Endothelial cell of hepatic sinusoid (primary cell): Measurements from ENCODE around the gene STAT5B.
"Not testable (repeated sequence)": the region's sequence is repeated elsewhere in the genome, so short reads cannot be mapped to it uniquely, and the experiment has no call there.

Experiments
- in situ Hi-C: cut with HindIII; loops from 2 replicates; pipeline ENCODE4 v1.10.0; 2017; ENCODE audit warnings: low sequenced_read_pairs

The STAT5B gene

DNA sequence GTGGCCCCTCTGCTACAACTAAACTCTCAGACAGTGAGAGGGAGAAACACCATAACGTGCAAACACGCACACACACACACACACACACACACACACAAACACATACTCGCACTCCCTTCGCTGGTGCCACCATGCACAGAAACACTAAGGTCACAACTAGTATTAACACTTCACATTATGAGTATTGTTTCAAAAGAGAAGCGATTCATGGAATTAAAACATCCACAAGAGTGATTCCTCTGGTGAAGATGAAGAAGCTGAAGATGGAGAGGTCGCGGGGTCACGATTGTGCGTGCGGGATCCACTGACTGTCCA, 74.8 kb downstream of the STAT5B start:
- in situ Hi-C loops: loop anchor here (10.0 kb wide), 1 partner anchor 313 kb away; no protein-coding TSS in a partner anchor

DNA sequence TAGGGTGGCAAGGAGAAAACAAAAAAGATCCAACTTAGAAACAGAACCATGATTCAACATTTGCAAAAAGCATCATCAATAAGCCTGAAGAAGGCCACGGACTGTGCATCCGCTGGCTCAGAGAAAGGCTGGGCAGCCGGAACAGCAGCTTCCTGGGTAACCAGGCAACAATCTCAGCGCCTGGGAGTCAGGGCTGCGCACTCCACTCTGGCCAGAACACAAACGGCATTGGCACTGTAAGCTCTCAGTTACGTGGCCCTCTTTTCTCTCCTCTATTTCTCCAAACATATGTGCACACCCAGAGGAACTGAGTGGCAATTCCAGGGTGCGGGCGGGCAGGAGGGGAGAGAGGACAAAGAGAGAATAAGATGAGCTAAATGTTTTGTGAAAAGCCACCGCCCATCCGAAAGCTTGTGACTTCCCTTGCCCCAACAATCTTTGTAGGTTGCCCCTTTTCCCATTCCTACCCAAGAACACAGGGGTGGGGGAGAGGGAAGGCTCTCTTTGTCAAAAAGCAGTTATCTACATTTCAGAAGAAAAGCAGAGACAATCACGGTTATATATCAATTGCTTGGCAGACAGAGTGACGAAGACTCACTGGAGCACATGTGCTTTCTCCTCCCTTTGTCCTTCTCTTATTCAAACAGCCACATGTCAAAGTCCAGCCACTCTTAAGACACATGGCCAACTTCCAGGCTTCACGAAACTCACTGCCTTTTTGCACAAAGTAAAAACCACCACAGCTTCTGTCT, 75.3 kb downstream of the STAT5B start:
- in situ Hi-C loops: loop anchor here (10.0 kb wide), 1 partner anchor 314 kb away; no protein-coding TSS in a partner anchor

DNA sequence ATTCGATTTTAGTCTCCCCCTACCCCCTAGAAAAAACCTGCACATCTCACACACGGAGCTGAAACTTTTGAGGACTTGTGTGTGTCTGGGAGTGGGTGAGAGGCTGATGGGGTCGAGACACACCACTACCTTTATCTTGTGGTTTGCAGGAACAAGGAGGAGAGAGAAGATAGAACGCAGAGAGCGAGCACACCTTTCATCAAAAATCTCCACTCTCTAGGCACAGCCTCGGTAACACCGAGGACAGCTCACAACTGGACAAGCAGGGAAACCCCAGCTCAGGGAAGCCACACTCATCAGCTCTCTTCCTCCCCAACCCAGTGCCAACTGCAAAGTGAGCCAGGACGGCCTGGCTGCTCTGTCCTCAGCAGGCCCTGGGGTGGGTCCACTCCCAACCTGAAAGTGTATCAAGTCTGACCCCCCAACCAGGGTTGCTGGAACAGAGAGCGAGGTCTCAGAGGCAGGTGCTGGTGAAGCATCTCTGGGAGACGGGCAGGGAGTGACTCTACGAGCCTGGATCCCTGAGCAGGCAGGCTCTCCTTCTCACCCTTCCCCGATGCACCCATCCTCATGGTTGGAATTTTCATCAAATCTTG, 76.7 kb downstream of the STAT5B start:
- in situ Hi-C loops: loop anchor here (10.0 kb wide), 1 partner anchor 315 kb away; no protein-coding TSS in a partner anchor

DNA sequence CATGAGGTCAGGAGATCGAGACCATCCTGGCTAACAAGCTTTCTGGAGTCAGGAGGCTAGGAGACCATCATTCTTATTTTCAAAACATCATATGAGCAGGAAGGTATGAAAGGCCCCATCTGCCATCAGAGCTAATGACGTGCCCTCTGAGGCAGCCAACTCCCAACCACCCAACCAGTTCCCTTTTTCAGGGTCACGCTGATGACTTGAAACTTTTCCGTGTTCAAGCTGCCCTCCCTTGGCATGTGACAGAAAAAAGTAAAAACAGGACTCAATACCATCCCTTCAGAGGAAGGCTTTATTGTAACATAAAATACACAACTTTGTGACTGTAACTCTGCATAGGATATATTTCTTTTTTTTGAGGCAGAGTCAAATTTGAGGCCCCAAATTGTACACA, 77.3 kb downstream of the STAT5B start:
- in situ Hi-C loops: no loop called here

DNA sequence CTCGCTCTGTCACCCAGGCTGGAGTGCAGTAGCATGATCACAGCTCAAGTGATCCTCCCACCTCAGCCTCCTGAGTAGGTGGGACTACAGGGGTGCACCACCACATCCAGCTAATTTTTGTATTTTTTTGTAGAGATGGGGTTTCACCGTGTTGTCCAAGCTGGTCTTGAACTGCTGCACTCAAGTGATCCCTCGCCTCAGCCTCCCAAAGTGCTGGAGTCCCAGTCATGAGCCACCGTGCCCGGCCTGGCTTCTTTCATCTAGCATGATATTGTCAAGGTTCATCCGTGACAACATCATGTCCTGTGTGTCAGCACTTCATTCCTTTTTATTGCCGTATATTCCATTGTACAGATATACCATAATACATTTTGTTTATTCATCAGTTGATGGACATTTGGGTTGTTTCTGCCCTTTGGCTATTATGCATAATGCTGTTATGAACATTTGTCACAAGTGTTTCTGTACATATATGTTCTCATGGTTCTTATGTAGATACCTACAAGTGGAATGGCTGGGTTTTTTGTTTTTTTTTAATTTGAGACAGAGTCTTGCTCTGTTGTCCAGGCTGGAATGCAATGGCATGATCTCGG, 78.5 kb downstream of the STAT5B start:
- in situ Hi-C loops: no loop called here

DNA sequence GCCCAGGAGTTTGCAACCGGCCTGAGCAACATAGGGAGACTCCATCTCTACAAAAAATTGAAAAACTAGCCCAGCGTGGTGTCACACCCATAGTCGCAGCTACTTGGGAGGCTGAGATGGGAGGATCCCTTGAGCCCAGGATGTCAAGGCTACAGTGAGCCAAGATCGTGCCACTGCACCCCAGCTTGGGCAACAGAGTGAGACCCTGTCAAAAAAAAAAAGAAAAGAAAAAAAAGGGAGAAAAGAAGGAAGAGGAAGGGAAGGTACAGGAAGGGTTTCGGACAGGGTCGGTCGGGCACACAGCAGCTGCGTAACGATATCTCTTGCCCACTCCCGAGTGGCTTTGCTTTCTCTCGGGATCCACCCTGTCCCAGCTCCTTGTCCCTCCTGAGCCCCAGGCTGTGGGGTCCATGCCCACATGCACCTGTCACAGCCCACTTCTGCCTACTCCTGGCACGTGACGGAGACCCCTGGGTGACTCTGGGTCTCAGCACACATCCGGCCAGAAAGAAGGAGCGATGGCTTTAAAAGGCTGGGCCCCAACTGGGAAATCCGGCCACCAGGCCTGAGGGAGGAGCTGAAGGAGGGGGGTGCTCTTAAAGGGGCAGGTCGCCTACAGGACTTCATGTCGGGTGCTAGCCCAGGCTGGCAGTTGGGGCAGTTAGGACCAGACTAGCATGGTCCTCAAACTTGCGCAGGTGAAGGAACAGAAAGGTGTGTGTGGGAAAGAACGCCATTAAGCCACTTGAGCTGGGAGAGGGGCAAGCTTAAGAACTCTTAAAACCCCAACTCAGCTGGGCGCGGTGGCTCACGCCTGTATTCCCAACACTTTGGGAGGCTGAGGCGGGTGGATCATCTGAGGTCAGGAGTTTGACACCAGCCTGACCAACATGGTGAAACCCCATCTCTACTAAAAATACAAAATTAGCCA, 82.0 kb downstream of the STAT5B start, which contains the start of gene GHDC:
TSS of gene GHDC (minus strand) at position 526 of the 931 bp plus-strand sequence. CDS start 913 bp downstream, outside the sequence.
- in situ Hi-C loops: no loop called here

DNA sequence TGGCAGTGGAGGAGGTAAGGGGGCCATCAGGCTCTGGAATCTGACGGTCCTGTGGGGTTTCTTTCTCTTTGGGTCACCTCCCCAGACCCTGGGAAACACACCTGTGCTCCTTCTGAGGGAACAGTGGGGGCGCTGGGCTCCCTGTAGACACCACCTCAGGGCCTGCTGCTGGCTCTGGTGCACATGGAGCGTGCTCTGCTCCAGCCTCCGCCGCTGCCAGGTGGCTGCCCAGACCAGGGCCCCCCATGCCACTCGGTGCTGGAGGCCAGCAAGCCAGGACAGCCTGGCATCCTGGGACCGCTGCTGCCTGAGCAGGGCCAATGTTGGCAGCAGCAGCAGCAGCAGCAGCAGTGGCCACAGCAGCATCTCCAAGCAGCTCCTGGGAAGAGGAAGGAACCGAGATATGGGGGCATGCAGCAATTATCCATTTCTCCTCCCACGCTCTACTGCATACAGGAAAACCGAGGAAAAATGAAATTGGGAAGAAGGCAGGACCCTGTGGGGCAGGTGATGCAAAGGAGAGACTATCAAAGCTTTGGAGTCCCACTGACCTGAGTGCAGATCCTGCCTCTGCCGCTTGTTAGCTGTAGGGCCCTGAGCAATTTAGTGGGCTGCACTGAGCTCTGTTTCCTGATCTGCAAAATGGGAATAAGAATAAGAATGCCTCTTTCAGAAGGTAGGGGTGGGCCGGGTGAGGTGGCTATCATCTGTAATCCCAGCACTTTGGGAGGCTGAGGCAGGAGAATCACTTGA, 82.8 kb downstream of the STAT5B start:
- in situ Hi-C loops: no loop called here

DNA sequence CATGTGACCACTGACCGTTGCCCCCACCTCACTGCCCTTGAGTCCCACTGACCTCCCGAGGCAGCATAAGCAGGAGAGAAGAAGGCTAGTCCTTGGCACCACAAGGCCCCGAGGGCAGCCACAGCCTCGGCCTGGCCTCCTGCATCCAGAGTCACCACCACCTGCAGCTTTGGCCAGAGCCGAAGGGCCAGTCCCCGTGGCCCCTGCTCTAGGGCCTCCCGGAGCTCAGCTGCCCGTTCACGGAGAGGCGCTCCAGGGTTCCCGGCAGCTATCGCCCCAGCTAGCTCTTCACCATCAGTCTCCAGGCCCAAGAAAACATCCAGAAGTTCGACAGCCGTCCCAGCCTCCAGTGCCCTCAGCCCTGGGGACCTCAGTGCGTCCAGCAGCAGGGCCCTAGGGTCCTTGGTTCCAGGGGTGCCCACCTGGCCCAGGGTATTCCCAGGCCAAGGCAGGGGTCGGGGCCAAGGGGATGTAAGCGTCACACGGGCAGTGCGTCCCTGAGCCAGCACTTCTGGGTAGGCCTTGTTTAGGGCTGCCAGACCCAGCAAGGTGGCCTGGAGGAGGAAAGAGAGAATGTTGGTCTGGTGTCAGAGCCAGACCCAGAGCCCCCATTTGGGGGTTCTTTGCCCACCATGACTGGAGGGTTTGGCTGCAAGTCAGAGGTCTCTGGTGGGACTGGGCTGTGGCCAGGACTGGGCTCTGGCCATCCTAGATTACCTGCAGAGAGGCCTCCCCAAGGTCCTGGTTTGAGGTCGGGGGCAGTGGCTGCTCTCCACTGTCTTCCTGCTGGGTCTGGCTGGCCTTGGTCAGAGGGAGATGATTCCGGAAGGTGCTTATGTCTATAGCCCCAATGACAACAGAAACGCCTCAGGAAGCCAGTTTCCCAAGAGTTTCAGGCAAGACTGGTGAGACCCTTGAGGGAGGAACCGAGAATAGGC, 83.7 kb downstream of the STAT5B start:
- in situ Hi-C loops: no loop called here

DNA sequence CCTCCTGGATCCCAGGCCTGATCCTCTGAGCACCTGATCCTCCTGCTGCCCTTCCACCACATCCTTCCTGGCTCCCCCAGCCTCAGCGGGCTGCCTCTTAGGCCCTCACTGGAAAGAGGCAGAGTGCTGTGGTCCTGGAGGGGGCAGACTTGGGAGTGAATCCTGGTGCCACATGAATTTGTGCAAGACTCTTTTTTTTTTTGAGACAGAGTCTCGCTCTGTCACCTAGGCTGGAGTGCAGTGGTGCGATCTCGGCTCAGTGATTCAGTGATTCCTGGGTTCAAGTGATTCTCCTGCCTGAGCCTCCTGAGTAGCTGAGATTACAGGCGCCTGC, 84.9 kb downstream of the STAT5B start:
- in situ Hi-C loops: no loop called here

DNA sequence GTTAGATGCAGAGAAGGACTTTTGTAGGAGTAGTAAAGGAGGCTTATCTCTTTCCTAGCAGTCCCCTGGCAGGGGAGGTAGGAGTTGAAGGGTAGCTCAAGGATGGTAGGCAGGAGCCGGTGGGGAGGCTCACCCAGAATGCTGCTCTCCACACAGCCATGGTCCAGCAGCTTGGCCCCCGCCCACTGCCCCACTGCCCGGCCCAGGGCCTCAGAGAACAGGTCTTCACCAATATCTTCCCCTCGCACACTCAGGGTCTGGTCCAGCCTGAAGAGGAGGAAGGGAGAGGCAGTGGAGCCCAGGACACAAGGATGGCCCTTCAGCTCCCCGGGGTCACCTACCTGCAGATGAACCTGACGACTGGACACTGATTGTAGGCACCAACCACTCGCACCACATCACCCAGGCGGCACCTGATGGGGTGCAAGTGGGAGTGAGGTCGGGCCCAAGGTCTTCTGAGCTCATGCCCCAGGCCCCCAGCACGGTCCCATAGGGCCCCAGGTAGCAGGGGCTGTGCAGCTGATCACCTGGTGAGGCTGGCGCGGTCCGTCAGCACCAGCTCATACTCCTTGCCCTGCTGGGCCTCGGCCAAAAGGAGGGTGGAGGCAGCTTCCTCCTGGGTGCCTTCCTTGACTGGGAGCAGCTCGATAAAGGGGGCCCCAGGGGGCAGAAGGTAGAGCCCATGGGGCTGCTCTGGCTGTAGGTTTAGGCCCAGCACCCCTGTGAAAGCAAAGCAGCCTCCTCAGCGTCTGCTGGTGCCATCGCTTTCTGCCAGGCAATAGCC, 85.5 kb downstream of the STAT5B start:
- in situ Hi-C loops: no loop called here

DNA sequence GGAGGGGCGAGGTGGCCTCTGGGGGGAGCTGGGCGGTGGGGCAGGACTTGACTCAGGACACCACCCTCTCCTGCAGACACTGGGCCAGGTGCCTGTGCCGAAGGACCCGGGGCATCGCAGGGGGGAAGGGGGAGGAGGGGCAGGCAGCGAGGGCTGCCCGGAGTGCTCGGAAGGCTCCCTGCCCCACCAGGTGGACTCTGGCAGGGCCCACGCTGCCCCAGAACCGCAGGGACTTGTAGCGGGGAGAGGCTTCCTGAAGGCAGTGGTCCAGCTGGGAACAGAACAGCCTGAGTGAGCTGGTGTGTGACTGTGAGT, 86.6 kb downstream of the STAT5B start:
- in situ Hi-C loops: no loop called here

DNA sequence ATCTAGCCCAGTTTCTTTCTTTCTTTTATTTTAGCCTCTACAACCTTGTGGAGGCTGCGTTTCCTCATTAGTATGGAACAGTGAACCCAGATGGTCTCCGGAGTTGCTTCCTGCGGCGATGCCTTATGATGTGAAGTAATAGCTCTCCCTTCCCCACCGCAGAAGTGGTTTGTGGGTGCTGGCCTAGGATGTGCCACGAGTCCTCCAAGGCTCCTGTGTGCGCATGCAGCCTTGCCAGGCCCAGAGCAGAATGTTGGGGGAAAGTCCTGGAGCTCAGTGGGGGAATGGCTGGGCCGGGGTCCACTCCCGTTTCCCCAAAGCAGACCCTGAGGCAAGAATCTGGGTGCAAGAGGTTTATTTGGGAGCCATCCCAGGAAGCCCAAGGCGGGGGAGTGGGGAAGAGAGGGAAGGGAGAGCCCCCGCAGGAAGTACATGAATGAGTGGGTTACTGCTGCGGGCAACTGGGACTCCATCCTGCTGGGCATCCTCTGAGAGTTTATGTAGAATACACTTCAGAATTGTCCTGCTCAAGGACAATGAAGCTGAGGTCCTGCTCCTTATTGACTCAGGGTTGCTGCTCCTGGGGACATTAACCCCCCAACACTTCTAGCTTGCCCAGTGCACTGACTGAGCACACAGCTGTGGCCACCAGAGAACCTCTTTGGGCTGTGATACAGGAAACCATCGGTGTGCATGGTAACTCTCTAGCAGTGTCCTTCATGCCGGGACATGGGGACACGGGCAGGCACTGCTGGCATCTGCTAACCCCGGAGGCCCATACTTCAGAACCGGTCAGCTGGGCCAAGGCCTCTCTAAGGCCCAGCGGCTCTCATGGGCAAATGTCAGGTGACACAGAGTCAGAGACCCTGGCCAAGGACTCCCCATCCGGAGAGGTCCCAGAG, 87.2 kb downstream of the STAT5B start:
- in situ Hi-C loops: no loop called here

DNA sequence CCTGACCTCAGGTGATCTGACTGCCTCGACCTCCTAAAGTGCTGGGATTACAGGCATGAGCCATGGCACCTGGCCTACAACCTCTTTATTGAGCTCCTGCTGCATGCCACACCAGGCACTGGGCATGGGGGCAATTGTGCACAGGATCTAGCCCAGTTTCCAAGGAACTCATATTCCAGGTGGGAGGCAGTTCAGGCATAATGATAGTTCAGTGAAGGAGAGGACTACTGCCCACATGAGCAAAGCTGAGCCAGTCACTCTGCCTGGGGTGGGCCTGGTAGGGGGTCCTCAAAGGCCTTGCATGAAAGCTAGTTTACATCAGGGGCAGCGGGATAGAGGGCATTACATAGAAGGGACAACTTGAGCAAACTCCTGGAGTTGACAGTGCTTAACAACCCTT, 88.4 kb downstream of the STAT5B start:
- in situ Hi-C loops: no loop called here

DNA sequence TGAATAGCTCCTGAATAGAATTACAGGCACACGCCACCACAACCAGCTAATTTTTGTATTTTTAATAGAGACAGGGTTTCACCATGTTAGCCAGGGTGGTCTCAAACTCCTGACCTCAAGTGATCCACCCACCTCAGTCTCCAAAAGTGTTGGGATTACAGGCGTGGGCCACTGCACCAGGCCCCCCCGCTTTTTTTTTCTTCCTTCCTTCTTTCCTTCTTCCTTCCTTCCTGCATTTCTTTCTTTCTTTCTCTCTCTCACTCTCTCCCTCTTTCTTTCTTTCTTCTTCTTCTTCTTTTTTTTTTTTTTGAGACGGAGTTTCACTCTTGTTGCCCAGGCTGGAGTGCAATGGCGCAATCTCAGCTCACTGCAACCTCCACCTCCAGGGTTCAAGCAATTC, 90.0 kb downstream of the STAT5B start:
- in situ Hi-C loops: not testable (repeated sequence)

DNA sequence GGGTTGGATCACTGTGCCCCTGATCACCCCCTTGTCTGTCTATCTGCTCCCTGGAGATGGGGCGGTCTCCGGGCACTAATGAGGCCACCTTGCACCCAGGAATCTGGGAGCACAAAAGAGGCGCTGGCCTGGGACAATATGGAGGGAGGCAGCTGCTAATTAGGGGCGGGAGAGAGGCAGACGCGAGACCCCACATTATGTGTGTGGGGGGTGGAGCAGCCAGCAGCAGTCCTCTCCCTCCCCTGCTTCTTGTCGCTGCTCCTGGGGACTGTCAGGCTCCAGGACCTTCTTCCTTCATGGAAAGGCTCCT, 90.6 kb downstream of the STAT5B start:
- in situ Hi-C loops: no loop called here

DNA sequence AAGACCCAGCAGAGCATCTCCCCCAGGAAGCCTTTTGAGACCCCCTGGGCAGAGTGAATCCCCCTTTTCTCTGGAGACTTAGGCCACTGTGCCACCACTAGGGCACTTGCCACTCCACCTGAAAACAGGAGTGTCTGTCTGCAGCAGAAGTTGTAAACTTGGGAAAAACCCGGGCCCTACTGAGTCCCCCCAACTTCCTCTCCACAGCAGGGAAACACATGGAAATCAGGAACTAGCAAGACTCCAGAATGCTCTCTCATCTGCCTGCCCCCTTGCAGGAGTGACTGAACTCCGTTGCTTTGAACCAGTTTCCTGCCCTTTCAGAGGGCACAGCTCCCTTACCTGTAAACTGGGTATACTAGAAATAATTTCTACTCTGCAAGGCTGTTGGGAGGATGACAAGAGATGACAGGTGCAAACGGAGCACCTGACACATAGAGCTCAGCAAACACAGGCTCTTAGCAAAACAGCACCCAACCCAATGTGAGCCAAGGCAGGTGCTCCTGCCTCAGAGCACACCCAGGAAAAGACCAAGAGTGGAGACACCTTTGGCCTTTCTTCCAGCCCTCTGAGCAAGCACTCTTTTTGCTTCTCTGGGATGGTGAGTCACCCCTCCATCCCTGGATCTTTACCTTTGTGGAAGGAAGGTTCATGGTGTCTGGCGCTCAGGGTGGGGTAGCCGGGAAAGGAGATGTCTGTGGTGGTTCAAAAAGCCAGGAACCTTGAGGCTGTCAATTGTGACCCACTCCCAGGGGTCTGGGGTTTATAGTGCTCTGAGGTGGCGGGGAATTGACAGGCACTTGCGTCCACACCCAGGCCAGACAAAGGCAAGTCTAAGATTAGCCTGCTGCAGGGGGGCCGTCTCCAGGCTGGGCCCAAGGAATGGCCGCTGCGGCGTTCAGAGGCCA, 91.2 kb downstream of the STAT5B start, which contains the start of gene HCRT:
TSS of gene HCRT (minus strand) at position 740 of the 908 bp plus-strand sequence. CDS start at position 653, 87 bp downstream.
- in situ Hi-C loops: no loop called here
